HG02970 (cell line): ENCODE measurements around the gene MASP1.

ENCODE experiments used
- ATAC-seq: cut with Tn5 transposase; IDR thresholded peaks from one replicate; pipeline ENCODE4 v1.9.1; 2021; ENCODE audit warnings: mild to moderate bottlenecking, moderate library complexity, moderate number of reproducible peaks; ENCODE audit not compliant: unreplicated experiment, low FRiP score

Gene MASP1

GRCh38 chr3:187295316-187296034, 3.9 kb upstream of the MASP1 start:
- ATAC-seq, result no peak

GRCh38 chr3:187293516-187294430, 2.2 kb upstream of the MASP1 start:
- ATAC-seq, result no peak

GRCh38 chr3:187292631-187293515, 1.3 kb upstream of the MASP1 start:
- ATAC-seq, result no peak

GRCh38 chr3:187292181-187292580, 644 bp upstream of the MASP1 start:
- no peak for ATAC-seq

GRCh38 chr3:187291001-187291511, 481 bp downstream of the MASP1 start:
- ATAC-seq, result no peak

- ATAC-seq, result no peak
These were observed 1.0 kb downstream of the MASP1 start for GRCh38 chr3:187290503-187290902.

GRCh38 chr3:187288855-187289605, 2.5 kb downstream of the MASP1 start:
- ATAC-seq, result no peak

- ATAC-seq, result no peak
These were observed 3.2 kb downstream of the MASP1 start for GRCh38 chr3:187288131-187288854.

- no peak for ATAC-seq
These were observed 4.3 kb downstream of the MASP1 start for GRCh38 chr3:187287256-187287655.

GRCh38 chr3:187286467-187287059, 5.0 kb downstream of the MASP1 start:
- no peak for ATAC-seq

GRCh38 chr3:187281191-187281714, 10.3 kb downstream of the MASP1 start:
- ATAC-seq, result no peak

- ATAC-seq, result no peak
These were observed 10.9 kb downstream of the MASP1 start for GRCh38 chr3:187280644-187281043.

GRCh38 chr3:187277129-187277462, 14.4 kb downstream of the MASP1 start:
- no peak for ATAC-seq

GRCh38 chr3:187276397-187277128, 15.0 kb downstream of the MASP1 start:
- no peak for ATAC-seq

- no peak for ATAC-seq
These were observed 16.6 kb downstream of the MASP1 start for GRCh38 chr3:187274977-187275338.

GRCh38 chr3:187274315-187274976, 17.1 kb downstream of the MASP1 start:
- no peak for ATAC-seq

GRCh38 chr3:187271582-187271981, 20.0 kb downstream of the MASP1 start:
- no peak for ATAC-seq
